22Rv1 (cell line): ENCODE data around the gene ERLIN1.

Source experiments
- H3K27ac ChIP-seq: fragments of 450-650 bp; 2 replicates; pipeline ENCODE4 v1.5.1; 2017
- ZFX ChIP-seq: fragments of 450-650 bp; IDR thresholded peaks from 2 replicates; pipeline ENCODE4 v1.6.1; 2017; ENCODE audit warnings: antibody characterized with exemption, borderline replicate concordance
- TF ChIP-seq, protein P1 (sequence below): fragments of 450-650 bp; IDR thresholded peaks from 2 replicates; pipeline ENCODE4 v1.5.1; 2017; ENCODE audit warnings: mild to moderate bottlenecking

Gene ERLIN1

DNA sequence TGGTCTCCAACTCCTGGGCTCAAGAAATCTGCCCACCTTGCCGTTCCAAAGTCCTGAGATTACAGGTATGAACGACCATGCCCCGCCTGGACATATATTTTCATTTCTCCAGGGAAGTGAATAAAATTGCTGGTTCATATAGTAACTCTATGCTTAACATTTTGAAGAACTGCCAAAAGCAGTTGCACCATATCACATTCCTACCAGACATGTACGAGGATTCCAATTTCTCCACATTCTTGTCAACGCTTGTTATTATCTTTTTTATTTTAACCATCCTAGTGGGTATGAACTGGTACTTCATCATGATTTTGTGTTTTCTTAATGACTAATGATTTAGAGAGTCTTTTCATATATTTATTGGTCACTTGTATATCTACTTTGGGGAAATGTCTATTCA, 82.2 kb downstream of the ERLIN1 start:
- TF ChIP-seq ZFX: no peak
- TF ChIP-seq, protein P1, sequence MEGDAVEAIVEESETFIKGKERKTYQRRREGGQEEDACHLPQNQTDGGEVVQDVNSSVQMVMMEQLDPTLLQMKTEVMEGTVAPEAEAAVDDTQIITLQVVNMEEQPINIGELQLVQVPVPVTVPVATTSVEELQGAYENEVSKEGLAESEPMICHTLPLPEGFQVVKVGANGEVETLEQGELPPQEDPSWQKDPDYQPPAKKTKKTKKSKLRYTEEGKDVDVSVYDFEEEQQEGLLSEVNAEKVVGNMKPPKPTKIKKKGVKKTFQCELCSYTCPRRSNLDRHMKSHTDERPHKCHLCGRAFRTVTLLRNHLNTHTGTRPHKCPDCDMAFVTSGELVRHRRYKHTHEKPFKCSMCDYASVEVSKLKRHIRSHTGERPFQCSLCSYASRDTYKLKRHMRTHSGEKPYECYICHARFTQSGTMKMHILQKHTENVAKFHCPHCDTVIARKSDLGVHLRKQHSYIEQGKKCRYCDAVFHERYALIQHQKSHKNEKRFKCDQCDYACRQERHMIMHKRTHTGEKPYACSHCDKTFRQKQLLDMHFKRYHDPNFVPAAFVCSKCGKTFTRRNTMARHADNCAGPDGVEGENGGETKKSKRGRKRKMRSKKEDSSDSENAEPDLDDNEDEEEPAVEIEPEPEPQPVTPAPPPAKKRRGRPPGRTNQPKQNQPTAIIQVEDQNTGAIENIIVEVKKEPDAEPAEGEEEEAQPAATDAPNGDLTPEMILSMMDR: no peak
- no peak overlapping the region for H3K27ac ChIP-seq

DNA sequence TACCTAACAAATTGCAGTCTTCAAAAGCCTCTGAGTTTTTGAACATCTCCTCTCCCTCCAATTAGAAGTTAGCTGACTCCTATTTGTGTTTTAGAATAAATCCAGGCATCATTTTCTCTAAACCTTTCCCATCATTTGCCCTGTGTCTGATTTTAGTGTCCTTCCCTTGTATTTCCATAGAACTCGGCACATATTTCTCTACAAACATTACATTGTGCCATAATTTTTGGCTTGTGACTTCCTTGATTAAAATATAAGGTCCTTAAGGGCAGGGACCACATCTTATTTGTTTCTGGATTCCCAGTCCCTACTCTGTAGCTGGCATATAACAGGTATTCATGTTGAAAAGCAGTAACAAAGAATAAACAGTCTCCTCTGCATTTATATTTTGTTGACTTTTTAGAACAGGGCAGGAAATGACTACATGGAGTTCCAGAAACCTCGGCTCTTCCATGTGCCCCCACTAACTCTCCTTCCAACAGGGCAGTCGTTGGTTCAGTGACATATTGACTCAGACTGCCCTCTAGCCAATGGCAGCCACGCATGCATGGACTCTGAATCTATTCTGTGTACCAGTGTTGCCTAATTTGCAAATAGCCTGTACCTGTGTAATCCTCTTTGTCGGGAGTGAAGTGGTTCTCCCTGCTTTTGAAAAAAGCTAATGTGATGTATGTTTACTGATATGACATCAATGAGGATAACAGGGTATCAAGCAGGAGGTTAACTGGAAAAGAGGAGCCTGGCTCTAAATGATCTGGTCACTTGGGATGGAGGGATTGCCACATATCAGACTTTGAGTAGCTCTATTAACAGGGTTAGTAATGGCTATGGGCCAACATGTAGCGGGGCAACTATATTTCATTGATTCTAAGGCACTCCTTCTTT, 84.4 kb downstream of the ERLIN1 start:
- TF ChIP-seq, protein P1: no peak; the same call in 1 of the 2 replicates
- TF ChIP-seq ZFX: no peak
- no peak overlapping the region for H3K27ac ChIP-seq

DNA sequence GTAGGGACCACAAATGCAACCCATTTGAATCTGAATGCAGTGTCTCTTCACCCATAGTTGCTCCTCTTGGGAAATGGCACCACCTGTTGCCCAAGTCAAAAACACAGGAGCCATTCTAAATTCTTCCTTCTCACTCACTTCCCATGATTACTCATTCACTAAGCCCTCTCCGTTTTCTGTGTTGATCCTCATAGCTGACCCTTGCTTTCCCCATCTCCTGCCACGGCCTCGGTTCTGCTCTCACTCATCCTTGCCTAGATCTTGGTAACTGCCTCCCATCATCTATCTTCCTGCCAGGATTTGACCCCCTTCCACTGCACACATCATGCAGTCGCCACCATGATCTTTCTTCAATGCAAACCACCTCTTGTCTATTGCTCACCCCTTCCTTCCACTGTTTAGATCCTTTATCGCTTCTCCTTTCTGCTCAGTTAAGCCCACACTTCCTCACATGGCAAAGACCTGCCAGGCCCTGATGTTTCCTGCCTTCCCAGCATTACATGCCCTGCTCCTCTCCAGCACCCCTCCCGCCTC, 85.1 kb downstream of the ERLIN1 start:
- no peak for TF ChIP-seq ZFX
- TF ChIP-seq, protein P1: peak; percentile 46
- no peak overlapping the region for H3K27ac ChIP-seq
